Measurements from ENCODE around the gene ATP13A3. TPM values are rescaled to one million over a fixed set of nuclear protein-coding genes. Genes with fewer than 3 reads are reported as not detected.
A peak's percentile ranks its signal among the peaks of the same experiment; 100 is the strongest.
"Not testable (repeated sequence)": the region's sequence is repeated elsewhere in the genome, so short reads cannot be mapped to it uniquely, and the experiment has no call there.

The ATP13A3 gene
- total RNA-seq, 1 donor, result 228 TPM

- TF ChIP-seq CTCF (IDR thresholded peaks at IDR 0.05; ENCODE audit: insufficient read depth, low read depth, low read length), result no peak
Observed at GRCh38 chr3:194500198-194500597, 13.4 kb upstream of the ATP13A3 start.

GRCh38 chr3:194499516-194499915 is 12.7 kb upstream of the ATP13A3 start:
- not testable (repeated sequence) for H3K4me3 ChIP-seq (ENCODE audit: low read depth, low read length); DNase-seq (ENCODE audit: low read depth)

More at GRCh38 chr3:194500198-194500597, 13.4 kb upstream of the ATP13A3 start:
- no peak for DNase-seq (ENCODE audit: low read depth)
- H3K4me3 ChIP-seq (ENCODE audit: low read depth, low read length), result no peak overlapping the region

- no peak for TF ChIP-seq CTCF (IDR thresholded peaks at IDR 0.05; ENCODE audit: insufficient read depth, low read depth, low read length)
- DNase-seq (ENCODE audit: low read depth), result no peak
Observed at GRCh38 chr3:194497799-194498575, 11.2 kb upstream of the ATP13A3 start.

GRCh38 chr3:194496217-194496919 is 9.6 kb upstream of the ATP13A3 start:
- no peak overlapping the region for H3K4me3 ChIP-seq (ENCODE audit: low read depth, low read length)
- DNase-seq (ENCODE audit: low read depth), result no peak
- TF ChIP-seq CTCF (IDR thresholded peaks at IDR 0.05; ENCODE audit: insufficient read depth, low read depth, low read length), result no peak

More at GRCh38 chr3:194497799-194498575, 11.2 kb upstream of the ATP13A3 start:
- H3K4me3 ChIP-seq (ENCODE audit: low read depth, low read length), result no peak overlapping the region

- DNase-seq (ENCODE audit: low read depth), result peak; percentile 74
- no peak for TF ChIP-seq CTCF (IDR thresholded peaks at IDR 0.05; ENCODE audit: insufficient read depth, low read depth, low read length)
- H3K4me3 ChIP-seq (ENCODE audit: low read depth, low read length), result no peak overlapping the region
Observed at GRCh38 chr3:194494951-194495374, 8.2 kb upstream of the ATP13A3 start.

- peak; percentile 95 for DNase-seq (ENCODE audit: low read depth)
- H3K4me3 ChIP-seq (ENCODE audit: low read depth, low read length), result not testable (repeated sequence)
Observed at GRCh38 chr3:194493995-194494927, 7.5 kb upstream of the ATP13A3 start.

- DNase-seq (ENCODE audit: low read depth), result no peak
- no peak overlapping the region for H3K4me3 ChIP-seq (ENCODE audit: low read depth, low read length)
- no peak for TF ChIP-seq CTCF (IDR thresholded peaks at IDR 0.05; ENCODE audit: insufficient read depth, low read depth, low read length)
Observed at GRCh38 chr3:194492001-194492400, 5.2 kb upstream of the ATP13A3 start.
